ENCODE data around the gene AATK.

The AATK gene

GRCh38 chr17:81181811-81182185 lies 15.8 kb upstream of the AATK start:
- no peak overlapping the region for H3K4me3 ChIP-seq (ENCODE audit: low read length)
- no peak for TF ChIP-seq CTCF (conservative IDR thresholded peaks at IDR 0.05; ENCODE audit: low read length)
- no peak for DNase-seq (ENCODE audit: low read depth)

- no peak for TF ChIP-seq CTCF (conservative IDR thresholded peaks at IDR 0.05; ENCODE audit: low read length)
- no peak overlapping the region for H3K4me3 ChIP-seq (ENCODE audit: low read length)
- no peak for DNase-seq (ENCODE audit: low read depth)
Observed at GRCh38 chr17:81180836-81181810, 15.1 kb upstream of the AATK start.

- no peak for DNase-seq (ENCODE audit: low read depth)
- H3K4me3 ChIP-seq (ENCODE audit: low read length): no peak overlapping the region
- no peak for TF ChIP-seq CTCF (conservative IDR thresholded peaks at IDR 0.05; ENCODE audit: low read length)
Observed at GRCh38 chr17:81179861-81180260, 13.8 kb upstream of the AATK start.

- no peak overlapping the region for H3K4me3 ChIP-seq (ENCODE audit: low read length)
- no peak for DNase-seq (ENCODE audit: low read depth)
- TF ChIP-seq CTCF (conservative IDR thresholded peaks at IDR 0.05; ENCODE audit: low read length): no peak
Observed at GRCh38 chr17:81179220-81179619, 13.2 kb upstream of the AATK start.

GRCh38 chr17:81178136-81179091 lies 12.4 kb upstream of the AATK start:
- DNase-seq (ENCODE audit: low read depth): no peak
- H3K4me3 ChIP-seq (ENCODE audit: low read length): no peak overlapping the region
- TF ChIP-seq CTCF (conservative IDR thresholded peaks at IDR 0.05; ENCODE audit: low read length): no peak

- DNase-seq (ENCODE audit: low read depth): peak; percentile 9
- no peak for TF ChIP-seq CTCF (conservative IDR thresholded peaks at IDR 0.05; ENCODE audit: low read length)
- H3K4me3 ChIP-seq (ENCODE audit: low read length): no peak overlapping the region
Observed at GRCh38 chr17:81176666-81177065, 10.6 kb upstream of the AATK start.
